Activated B cell treated with CpG ODN at 0.5 μM for 24 hours (primary cell): Measurements from ENCODE around the gene RAB11FIP4. TPM values are rescaled to one million over a fixed set of nuclear protein-coding genes. Genes with fewer than 3 reads are reported as not detected.
"Not testable (repeated sequence)": the region's sequence is repeated elsewhere in the genome, so short reads cannot be mapped to it uniquely, and the experiment has no call there.

ENCODE experiments used
- ATAC-seq: fragments of 200-7000 bp; cut with Tn5 transposase; one replicate; pipeline ENCODE4 v1.10.0; 2021; ENCODE audit warnings: low read depth, mild to moderate bottlenecking, moderate library complexity
- CTCF ChIA-PET: fragments of 350-600 bp; sonication (Branson Sonifier 250); formaldehyde crosslinking; loops from one replicate; lab custom pipeline; 2021; ENCODE audit warnings: antibody characterized with exemption; lab: Charles Lee
- POLR2A ChIA-PET: fragments of 350-600 bp; sonication (Branson Sonifier 250); formaldehyde crosslinking; loops from one replicate; lab custom pipeline; 2021; ENCODE audit warnings: antibody characterized with exemption; lab: Charles Lee
- DNase-seq: peaks from one replicate; pipeline ENCODE4 v3.0.0; 2022
- H3K27ac Mint-ChIP-seq: one replicate; pipeline ENCODE4 v1.8.0; 2020; ENCODE audit warnings: mixed read lengths
- H3K27me3 Mint-ChIP-seq: one replicate; pipeline ENCODE4 v1.8.0; 2021; ENCODE audit warnings: mixed read lengths
- H3K36me3 Mint-ChIP-seq: one replicate; pipeline ENCODE4 v1.8.0; 2021; ENCODE audit warnings: low read depth, mixed read lengths
- H3K4me1 Mint-ChIP-seq: one replicate; pipeline ENCODE4 v1.8.0; 2021; ENCODE audit warnings: mixed read lengths
- H3K4me3 Mint-ChIP-seq: one replicate; pipeline ENCODE4 v1.8.0; 2020; ENCODE audit warnings: mild to moderate bottlenecking, mixed read lengths
- H3K9me3 Mint-ChIP-seq: one replicate; pipeline ENCODE4 v1.8.0; 2020; ENCODE audit warnings: mixed read lengths
- intact Hi-C: fragments of 100-400 bp; cut with micrococcal nuclease; formaldehyde crosslinking; loops from one replicate; pipeline ENCODE4 v1.15.1; 2024
- total RNA-seq: library from RNA; stranded (reverse); gene quantifications from 2 replicates; pipeline ENCODE4 v1.2.3, GENCODE V29; 2022
- TF ChIP-seq, protein P1 (sequence below): fragments of 200-600 bp; IDR thresholded peaks from one replicate; pipeline ENCODE4 v1.8.0; 2022; ENCODE audit warnings: antibody characterized with exemption, mild to moderate bottlenecking

RAB11FIP4 gene
- total RNA-seq, 1 donor from 2014 or later = 43.2 TPM

DNA sequence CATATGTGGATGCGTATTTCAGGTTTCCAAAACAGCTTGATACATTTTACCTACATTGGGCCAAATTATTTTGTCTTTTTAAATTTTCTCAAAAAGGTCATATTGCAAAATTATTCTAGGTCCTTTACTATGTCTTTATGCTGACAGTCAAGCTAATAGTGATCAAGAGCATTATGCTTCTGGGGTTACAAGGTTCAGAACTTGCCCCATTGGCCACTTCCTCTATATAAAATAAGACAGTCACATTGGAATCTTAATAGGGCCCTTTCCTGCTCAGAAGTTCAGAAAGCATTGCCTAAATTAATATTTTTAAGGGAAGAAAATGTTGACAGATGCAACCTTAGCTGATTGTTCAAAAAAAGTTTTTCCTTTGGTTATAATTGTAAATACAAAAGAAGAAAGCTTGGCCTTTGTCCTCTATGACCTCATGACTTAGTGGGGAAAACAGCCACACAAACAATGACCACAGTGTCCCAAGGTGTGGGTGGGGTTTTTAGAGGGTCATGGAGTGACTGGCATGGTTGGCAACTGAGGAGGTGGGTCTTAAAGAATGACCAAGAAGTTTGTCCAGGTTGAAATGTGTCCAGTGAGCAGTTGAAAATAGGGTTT, 11.8 kb upstream of the RAB11FIP4 start:
- ATAC-seq (no peak), DNase-seq (no peak)
- H3K4me1 Mint-ChIP-seq = no peaks in the 10 kb centered on the region
- no peak overlapping the region for H3K4me3 Mint-ChIP-seq
- H3K36me3 Mint-ChIP-seq = no peaks in the 10 kb centered on the region
- no peaks in the 10 kb centered on the region for H3K9me3 Mint-ChIP-seq
- intact Hi-C loops = no loop called here
- ChIA-PET CTCF (interaction anchor here (2.0 kb wide), 1 partner anchor 9 kb away, joined by 6 read pairs; no protein-coding TSS in a partner anchor), POLR2A (no interaction called here)
- no peaks in the 10 kb centered on the region for H3K27me3 Mint-ChIP-seq
- TF ChIP-seq, protein P1, sequence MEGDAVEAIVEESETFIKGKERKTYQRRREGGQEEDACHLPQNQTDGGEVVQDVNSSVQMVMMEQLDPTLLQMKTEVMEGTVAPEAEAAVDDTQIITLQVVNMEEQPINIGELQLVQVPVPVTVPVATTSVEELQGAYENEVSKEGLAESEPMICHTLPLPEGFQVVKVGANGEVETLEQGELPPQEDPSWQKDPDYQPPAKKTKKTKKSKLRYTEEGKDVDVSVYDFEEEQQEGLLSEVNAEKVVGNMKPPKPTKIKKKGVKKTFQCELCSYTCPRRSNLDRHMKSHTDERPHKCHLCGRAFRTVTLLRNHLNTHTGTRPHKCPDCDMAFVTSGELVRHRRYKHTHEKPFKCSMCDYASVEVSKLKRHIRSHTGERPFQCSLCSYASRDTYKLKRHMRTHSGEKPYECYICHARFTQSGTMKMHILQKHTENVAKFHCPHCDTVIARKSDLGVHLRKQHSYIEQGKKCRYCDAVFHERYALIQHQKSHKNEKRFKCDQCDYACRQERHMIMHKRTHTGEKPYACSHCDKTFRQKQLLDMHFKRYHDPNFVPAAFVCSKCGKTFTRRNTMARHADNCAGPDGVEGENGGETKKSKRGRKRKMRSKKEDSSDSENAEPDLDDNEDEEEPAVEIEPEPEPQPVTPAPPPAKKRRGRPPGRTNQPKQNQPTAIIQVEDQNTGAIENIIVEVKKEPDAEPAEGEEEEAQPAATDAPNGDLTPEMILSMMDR = no peak
- H3K27ac Mint-ChIP-seq = no peak overlapping the region

DNA sequence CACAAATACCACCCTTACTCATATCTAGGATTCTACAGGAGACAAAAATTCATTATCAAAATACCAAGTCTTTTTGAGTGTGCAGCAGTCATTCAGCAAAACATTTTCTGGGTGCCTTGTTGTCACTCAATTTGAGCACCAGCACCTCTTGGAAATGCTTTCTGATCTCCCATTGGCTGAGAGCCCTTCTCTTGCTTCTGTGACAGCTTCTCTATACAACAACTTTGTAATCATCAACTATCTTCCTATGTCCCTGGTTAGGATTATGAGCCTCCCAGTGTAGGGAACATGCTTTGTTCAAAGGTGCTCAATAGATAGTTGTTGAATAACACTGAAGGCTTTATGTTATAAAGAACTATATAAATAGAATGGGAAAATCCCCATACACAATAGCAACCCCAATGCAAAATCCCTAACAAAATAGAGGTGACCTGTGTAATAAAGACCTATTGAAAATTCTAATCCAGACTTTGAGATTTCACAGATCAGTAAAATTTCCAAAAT, 10.3 kb upstream of the RAB11FIP4 start:
- Mint-ChIP-seq H3K4me1 (no peaks in the 10 kb centered on the region), H3K27ac (no peak overlapping the region), H3K36me3 (no peaks in the 10 kb centered on the region), H3K4me3 (no peak overlapping the region), H3K9me3 (no peaks in the 10 kb centered on the region), H3K27me3 (no peaks in the 10 kb centered on the region)
- ChIA-PET CTCF (no interaction called here), POLR2A (no interaction called here)
- intact Hi-C loops = no loop called here
- no peak for DNase-seq
- TF ChIP-seq, protein P1 = no peak
- ATAC-seq = no peak

DNA sequence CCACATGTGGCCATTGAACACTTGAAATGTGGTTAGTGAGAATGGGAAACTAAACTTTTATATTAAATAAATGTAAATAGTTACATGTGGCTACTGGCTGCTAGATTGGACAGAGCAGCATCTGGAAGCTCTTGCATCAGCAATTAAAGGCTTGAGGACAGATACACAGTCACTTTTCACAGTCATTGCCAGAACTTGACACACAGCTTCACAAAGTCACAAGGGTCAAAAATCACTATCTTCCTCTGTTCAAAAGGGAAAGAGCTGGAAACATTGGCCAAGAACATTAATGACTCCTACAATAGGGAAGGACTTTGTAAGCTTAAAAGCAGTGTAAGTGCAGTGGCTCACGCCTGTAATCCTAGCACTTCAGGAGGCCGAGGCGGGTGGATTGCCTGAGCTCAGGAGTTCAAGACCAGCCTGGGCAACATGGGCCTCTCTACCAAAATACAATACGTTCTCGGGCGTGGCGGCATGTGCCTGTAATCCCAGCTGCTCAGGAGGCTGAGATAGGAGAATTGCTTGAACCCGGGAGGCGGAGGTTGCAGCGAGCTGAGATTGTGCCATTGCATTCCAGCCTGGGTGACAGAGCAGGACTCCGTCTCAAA, 8.7 kb upstream of the RAB11FIP4 start:
- CTCF ChIA-PET = interaction anchor here (1.0 to 1.4 kb wide), 3 partner anchors 110 to 460 kb away, joined by 3 read pairs; no protein-coding TSS in a partner anchor
- H3K27ac Mint-ChIP-seq, H3K4me3 Mint-ChIP-seq, H3K4me1 Mint-ChIP-seq, H3K27me3 Mint-ChIP-seq, ATAC-seq, H3K9me3 Mint-ChIP-seq, intact Hi-C loops, H3K36me3 Mint-ChIP-seq, DNase-seq: not testable (repeated sequence)
- POLR2A ChIA-PET = interaction anchor here (0.6 kb wide), 1 partner anchor 332 kb away, joined by 4 read pairs; no protein-coding TSS in a partner anchor

DNA sequence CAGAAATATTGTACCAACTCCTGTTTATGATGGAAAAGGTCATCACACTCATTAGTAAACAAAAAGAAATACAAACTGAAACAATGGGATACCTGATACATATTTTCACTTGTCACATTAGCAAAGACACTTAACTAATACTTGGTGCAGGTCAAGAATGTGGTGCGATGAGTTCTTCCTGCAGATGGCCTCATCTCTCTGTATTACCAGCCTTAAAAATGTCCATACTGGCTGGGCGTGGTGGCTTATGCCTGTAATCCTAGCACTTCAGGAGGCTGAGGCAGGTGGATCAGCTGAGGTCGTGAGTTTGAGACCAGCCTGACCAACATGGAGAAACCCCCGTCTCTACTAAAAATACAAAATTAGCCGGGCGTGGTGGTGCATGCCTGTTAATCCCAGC, 8.0 kb upstream of the RAB11FIP4 start:
- H3K4me1 Mint-ChIP-seq, DNase-seq, POLR2A ChIA-PET, H3K27me3 Mint-ChIP-seq, ATAC-seq, H3K36me3 Mint-ChIP-seq, H3K9me3 Mint-ChIP-seq, intact Hi-C loops, H3K4me3 Mint-ChIP-seq, H3K27ac Mint-ChIP-seq: not testable (repeated sequence)
- CTCF ChIA-PET = interaction anchor here (1.4 kb wide), 1 partner anchor 142 kb away, joined by 3 read pairs; no protein-coding TSS in a partner anchor

DNA sequence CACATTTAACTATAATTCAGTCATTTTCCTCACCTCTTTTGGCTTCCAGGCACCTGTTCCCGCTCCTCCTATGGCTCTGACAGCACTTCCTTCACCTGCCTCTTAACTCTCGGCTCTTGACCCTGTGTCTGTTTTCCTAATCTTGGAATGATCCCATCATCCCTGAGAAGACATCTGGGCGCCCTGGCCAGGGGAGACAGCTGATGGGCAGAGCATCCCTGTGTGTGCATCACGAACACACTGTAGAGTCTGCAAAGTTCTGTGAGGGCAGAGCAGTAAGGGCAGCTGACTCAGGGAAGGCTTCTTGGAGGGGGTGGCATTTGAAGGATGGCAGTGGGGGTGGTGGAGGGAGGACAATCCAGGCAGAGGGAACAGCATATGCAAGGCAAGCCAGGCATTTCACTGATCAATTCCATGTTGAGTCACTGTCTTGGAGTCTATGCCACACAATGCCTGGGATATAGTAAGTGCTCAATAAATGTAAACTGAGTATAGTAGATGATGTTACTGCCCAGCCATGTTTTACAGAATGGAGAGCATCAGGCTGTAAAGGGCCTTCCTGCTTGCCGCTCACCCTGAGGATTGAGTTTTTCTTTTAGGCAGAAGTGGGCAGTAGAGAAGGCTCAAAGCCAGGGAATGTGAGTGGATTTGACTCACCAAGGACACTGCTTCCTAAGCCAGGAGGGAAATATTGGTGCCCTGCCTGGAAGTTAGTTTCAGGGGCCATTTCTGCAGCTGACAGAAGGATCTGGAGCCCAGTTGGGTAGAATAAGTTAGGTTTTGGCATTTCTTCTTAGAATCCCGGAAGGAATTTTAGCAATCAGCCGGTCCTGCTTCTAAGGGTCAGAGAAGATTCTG, 5.8 kb upstream of the RAB11FIP4 start:
- Mint-ChIP-seq H3K36me3 (no peaks in the 10 kb centered on the region), H3K27ac (no peak overlapping the region), H3K27me3 (peaks cover 15% of the 10 kb centered on the region), H3K9me3 (no peaks in the 10 kb centered on the region), H3K4me1 (peaks cover 9% of the 10 kb centered on the region), H3K4me3 (no peak overlapping the region)
- CTCF ChIA-PET = no interaction called here
- DNase-seq (no peak), ATAC-seq (no peak)
- TF ChIP-seq, protein P1 = no peak
- intact Hi-C loops = no loop called here
- POLR2A ChIA-PET = no interaction called here
